OCI-LY3 (cell line): ENCODE results near the gene PLP2.
"Not testable (repeated sequence)": the region's sequence is repeated elsewhere in the genome, so short reads cannot be mapped to it uniquely, and the experiment has no call there.

Experiments
- CTCF ChIP-seq: fragments of 200-600, 300-600 bp; sonication (generic); IDR thresholded peaks from 2 replicates; pipeline ENCODE4 v1.5.1; 2014; ENCODE audit warnings: antibody characterized with exemption, low read length, low read depth
- EZH2phosphoT487 ChIP-seq: fragments of 200-600 bp; shearing (Covaris generic); IDR thresholded peaks from 2 replicates; pipeline ENCODE4 v1.6.1; 2018; ENCODE audit warnings: antibody characterized with exemption, mixed run types, low read depth

- TF ChIP-seq CTCF, EZH2phosphoT487: not testable (repeated sequence)
Measured at GRCh38 chrX:49149291-49149690, 22.4 kb upstream of the PLP2 start.
